ENCODE results near the gene PEMT. TPM values are rescaled to one million over a fixed set of nuclear protein-coding genes. Genes with fewer than 3 reads are reported as not detected.

Gene PEMT
- total RNA-seq, 1 donor from 2014 or later, result 24.0 TPM

GRCh38 chr17:17520599-17521232 is 70.8 kb downstream of the PEMT start:
- H3K4me1 Mint-ChIP-seq (ENCODE audit: low read depth, unreplicated experiment), result peaks cover 34% of the 10 kb centered on the region
- H3K9me3 Mint-ChIP-seq (ENCODE audit: unreplicated experiment), result peaks cover 5% of the 10 kb centered on the region
- peak; percentile 8 for DNase-seq
- no peaks in the 10 kb centered on the region for H3K36me3 Mint-ChIP-seq (ENCODE audit: unreplicated experiment)
- no peak overlapping the region for H3K4me3 Mint-ChIP-seq (ENCODE audit: unreplicated experiment)
- H3K27ac Mint-ChIP-seq (ENCODE audit: unreplicated experiment), result no peak overlapping the region
- TF ChIP-seq CTCF (IDR thresholded peaks at IDR 0.05; ENCODE audit: partially characterized antibody, unreplicated experiment), result no peak
- peaks cover 1% of the 10 kb centered on the region for H3K27me3 Mint-ChIP-seq (ENCODE audit: unreplicated experiment)

GRCh38 chr17:17519886-17520285 is 71.6 kb downstream of the PEMT start:
- Mint-ChIP-seq H3K36me3 (ENCODE audit: unreplicated experiment) (no peaks in the 10 kb centered on the region), H3K4me1 (ENCODE audit: low read depth, unreplicated experiment) (peaks cover 33% of the 10 kb centered on the region), H3K4me3 (ENCODE audit: unreplicated experiment) (no peak overlapping the region), H3K27ac (ENCODE audit: unreplicated experiment) (no peak overlapping the region), H3K27me3 (ENCODE audit: unreplicated experiment) (peaks cover 1% of the 10 kb centered on the region), H3K9me3 (ENCODE audit: unreplicated experiment) (peaks cover 5% of the 10 kb centered on the region)
- peak; percentile 11 for DNase-seq
- TF ChIP-seq CTCF (IDR thresholded peaks at IDR 0.05; ENCODE audit: partially characterized antibody, unreplicated experiment), result no peak

GRCh38 chr17:17518951-17519350 is 72.6 kb downstream of the PEMT start:
- no peak for TF ChIP-seq CTCF (IDR thresholded peaks at IDR 0.05; ENCODE audit: partially characterized antibody, unreplicated experiment)
- DNase-seq, result peak; percentile 12
- Mint-ChIP-seq H3K9me3 (ENCODE audit: unreplicated experiment) (peaks cover 5% of the 10 kb centered on the region), H3K36me3 (ENCODE audit: unreplicated experiment) (no peaks in the 10 kb centered on the region), H3K4me1 (ENCODE audit: low read depth, unreplicated experiment) (peaks cover 32% of the 10 kb centered on the region), H3K4me3 (ENCODE audit: unreplicated experiment) (no peak overlapping the region), H3K27ac (ENCODE audit: unreplicated experiment) (no peak overlapping the region), H3K27me3 (ENCODE audit: unreplicated experiment) (peaks cover 3% of the 10 kb centered on the region)

GRCh38 chr17:17518014-17518413 is 73.5 kb downstream of the PEMT start:
- peaks cover 3% of the 10 kb centered on the region for H3K27me3 Mint-ChIP-seq (ENCODE audit: unreplicated experiment)

More at GRCh38 chr17:17518014-17518413, 73.5 kb downstream of the PEMT start:
- no peaks in the 10 kb centered on the region for H3K36me3 Mint-ChIP-seq (ENCODE audit: unreplicated experiment)
- no peak overlapping the region for H3K27ac Mint-ChIP-seq (ENCODE audit: unreplicated experiment)
- TF ChIP-seq CTCF (IDR thresholded peaks at IDR 0.05; ENCODE audit: partially characterized antibody, unreplicated experiment), result no peak
- H3K4me1 Mint-ChIP-seq (ENCODE audit: low read depth, unreplicated experiment), result peaks cover 29% of the 10 kb centered on the region
- H3K4me3 Mint-ChIP-seq (ENCODE audit: unreplicated experiment), result no peak overlapping the region
- DNase-seq, result peak; percentile 21
- H3K9me3 Mint-ChIP-seq (ENCODE audit: unreplicated experiment), result peaks cover 7% of the 10 kb centered on the region

All from glutamatergic neuron (in vitro differentiated cells).